Muscle of arm (tissue), 12 donors: ENCODE results near the gene UQCRC1. TPM values are rescaled to one million over a fixed set of nuclear protein-coding genes. Genes with fewer than 3 reads are reported as not detected.
A peak's percentile ranks its signal among the peaks of the same experiment; 100 is the strongest.

ENCODE experiments used
- DNase-seq: peaks from one replicate; pipeline ENCODE4 v3.0.0-alpha.2; 2013
- polyA plus RNA-seq, 12 donors: library from polyadenylated mRNA; unstranded; fragments of 120-200 nt; gene quantifications; one replicate each; pipeline ENCODE4 v1.2.1, GENCODE V29; 2013; ENCODE audit not compliant: insufficient read length in 12 of 12

The UQCRC1 gene
- polyA plus RNA-seq, 12 donors, result 121 to 187 (median 168) TPM; not detected in 1

- DNase-seq, result peak; percentile 97
Observed at GRCh38 chr3:48635222-48636021, 26.0 kb upstream of the UQCRC1 start, which contains the start of gene SLC26A6. SLC26A6 (minus strand) TSS chr3:48635461; CDS start chr3:48635393, 68 bp downstream.

DNA sequence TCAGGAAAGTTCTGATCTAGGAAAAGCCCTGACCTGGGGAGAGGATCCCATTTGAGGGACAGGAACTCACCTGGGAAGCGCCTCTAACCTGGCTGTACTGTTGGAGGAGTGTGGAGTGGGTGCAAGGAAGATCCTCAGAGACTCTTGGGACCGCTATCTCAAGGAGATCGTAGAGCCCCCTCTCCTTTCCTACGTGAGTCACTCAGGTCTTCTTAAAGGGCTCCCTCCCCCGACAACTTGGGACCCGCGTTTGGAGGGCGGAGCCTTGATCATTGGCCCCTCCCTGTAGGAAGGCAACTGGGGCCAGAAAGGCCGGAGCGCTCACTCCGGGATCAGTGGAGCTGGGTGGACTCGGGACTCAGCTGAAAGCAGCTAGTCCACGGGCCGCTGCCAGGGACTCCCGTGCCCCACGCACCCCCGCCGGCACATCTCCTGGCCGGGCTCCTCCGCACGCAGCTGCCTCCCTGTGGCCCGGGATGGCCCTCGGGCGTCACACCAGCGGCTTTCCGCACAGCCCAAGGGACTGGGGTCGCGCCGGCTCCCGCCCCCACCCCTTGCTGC lies 25.3 kb upstream of the UQCRC1 start:
- peak; percentile 16 for DNase-seq

GRCh38 chr3:48633743-48634142 lies 24.3 kb upstream of the UQCRC1 start:
- no peak for DNase-seq

GRCh38 chr3:48633256-48633655 lies 23.8 kb upstream of the UQCRC1 start:
- DNase-seq, result no peak

DNA sequence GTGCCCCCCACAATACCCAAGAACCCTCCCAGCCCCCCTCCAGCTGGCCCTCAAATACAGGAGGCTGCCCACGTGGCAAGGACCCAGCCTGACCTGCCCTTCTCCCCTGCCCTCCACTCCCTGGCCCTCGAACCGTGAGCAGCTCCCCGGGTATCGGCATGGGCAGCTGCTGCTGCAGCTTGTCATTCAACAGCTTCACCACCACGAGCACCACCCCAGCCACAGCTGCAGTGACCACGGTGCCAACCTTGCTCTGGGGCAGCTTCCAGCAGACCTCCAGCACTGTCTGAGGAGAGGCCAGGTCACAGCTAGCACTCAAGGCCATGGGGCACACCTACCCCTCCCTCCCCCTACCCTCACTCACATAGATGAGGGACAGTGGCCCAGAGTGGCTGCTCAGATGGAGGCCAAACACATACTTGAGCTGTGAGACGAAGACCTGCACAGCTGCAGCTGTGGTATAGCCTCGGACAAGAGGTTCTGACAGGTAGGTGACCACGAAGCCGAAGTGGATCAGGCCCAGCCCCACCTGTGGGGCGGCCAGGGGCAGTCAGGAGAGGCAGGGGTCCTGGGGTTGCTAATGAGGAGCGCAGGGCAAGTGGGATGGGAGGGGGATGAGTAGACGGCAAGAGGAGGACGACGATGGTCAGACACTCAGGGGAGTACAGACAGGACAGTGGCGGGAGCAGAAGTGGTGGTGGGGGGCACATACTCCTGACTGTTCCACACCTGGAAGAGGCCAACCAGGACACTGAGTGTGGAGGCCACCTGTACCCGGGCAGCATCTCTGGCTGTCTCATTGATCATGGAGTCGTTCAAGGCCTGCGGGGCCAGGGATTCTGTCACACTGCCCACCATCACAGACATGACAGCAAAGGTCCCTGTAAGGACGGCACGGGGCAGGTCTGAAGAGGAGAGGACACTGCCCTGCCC lies 22.3 kb upstream of the UQCRC1 start:
- DNase-seq, result no peak

DNA sequence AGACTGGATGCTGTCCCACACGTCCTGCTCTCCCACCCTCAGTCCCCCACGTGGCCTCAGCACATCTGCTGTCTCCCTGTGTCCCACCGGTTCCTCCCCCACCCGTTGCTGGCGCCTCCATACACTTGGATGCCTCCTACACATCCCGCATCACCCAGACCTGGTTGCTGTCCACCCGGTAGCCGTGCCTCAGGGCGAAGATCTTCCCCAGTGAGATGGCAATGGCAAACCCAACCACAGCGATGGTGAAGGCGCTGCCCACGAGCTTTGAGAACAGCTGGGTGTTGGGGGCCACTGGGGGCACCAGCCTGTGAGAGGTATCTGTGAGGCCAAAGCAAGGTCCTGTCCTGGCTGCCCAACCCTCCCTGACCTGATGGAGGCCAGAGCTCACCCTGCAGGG lies 21.4 kb upstream of the UQCRC1 start:
- no peak for DNase-seq

DNA sequence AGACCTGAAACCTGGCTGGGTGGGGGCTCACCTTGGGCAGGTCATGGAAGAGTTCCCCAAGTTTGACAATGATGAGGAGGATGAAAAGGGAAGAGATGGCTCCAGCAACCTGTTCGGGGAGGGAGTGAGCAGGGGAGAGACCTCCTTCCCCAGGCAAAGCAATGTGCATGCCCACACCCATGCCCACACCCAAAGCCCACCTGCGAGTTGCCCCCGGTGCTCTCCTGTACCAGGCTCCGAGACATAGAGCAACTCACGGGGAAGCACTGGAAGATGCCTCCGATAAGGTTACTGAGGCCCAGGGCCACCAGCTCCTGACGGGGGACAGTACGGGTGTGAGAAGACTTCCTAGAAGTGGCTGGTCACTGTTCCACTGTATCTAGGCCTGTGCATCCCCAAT lies 21.0 kb upstream of the UQCRC1 start:
- no peak for DNase-seq

- no peak for DNase-seq
Observed at GRCh38 chr3:48629894-48630293, 20.4 kb upstream of the UQCRC1 start.

GRCh38 chr3:48628277-48629017 lies 19.0 kb upstream of the UQCRC1 start:
- DNase-seq, result no peak

DNA sequence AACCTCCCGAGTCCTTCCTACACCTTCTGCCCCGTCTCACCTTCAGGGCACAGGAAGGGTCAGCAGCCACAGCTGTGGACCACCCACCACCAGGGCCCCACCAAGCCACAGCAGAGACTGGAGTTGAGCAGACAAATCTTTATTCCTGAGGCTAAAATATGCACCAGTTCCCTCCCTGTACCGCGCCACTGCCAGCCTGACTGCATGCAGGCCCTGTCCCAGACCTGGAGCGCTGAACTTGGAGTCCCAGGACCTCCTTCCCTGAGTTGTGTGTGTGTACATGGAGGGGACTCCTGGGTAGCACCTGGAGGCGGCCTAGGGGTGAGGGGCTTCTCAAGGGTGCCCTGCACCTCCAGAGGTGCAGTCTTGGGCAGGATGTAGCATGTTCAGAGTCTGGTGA lies 16.2 kb upstream of the UQCRC1 start:
- no peak for DNase-seq

- no peak for DNase-seq
Observed at GRCh38 chr3:48624767-48625166, 15.3 kb upstream of the UQCRC1 start.

GRCh38 chr3:48623851-48624547 lies 14.6 kb upstream of the UQCRC1 start:
- no peak for DNase-seq

GRCh38 chr3:48621461-48621869 lies 12.0 kb upstream of the UQCRC1 start, which contains the start of gene TMEM89:
TMEM89 (minus strand) TSS chr3:48621769; CDS start chr3:48621756, 13 bp downstream.
- DNase-seq, result no peak

GRCh38 chr3:48619541-48620524 lies 10.4 kb upstream of the UQCRC1 start:
- DNase-seq, result no peak

GRCh38 chr3:48617559-48617958 lies 8.1 kb upstream of the UQCRC1 start:
- no peak for DNase-seq

DNA sequence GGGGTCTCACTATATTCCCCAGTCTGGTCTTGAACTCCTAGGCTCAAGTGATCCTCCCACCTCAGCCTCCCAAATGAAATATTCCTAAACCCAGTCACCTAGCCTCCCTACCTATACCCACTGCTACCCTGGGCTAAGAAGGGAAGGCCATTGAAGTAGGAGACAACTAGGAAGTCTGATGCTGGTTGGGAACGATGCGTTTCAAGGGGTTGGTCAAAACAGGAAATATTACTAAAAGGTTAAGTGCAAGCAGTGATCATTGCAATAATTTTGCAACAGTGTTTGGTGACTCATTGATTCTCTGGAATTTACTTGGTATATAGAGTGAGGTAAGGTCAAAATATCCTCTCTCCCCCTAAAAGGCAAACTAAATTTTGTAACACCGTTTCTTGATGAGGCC lies 4.6 kb upstream of the UQCRC1 start:
- no peak for DNase-seq

- DNase-seq, result no peak
Observed at GRCh38 chr3:48612309-48612708, 2.9 kb upstream of the UQCRC1 start.

- DNase-seq, result no peak
Observed at GRCh38 chr3:48607519-48607918, 1.9 kb downstream of the UQCRC1 start.

DNA sequence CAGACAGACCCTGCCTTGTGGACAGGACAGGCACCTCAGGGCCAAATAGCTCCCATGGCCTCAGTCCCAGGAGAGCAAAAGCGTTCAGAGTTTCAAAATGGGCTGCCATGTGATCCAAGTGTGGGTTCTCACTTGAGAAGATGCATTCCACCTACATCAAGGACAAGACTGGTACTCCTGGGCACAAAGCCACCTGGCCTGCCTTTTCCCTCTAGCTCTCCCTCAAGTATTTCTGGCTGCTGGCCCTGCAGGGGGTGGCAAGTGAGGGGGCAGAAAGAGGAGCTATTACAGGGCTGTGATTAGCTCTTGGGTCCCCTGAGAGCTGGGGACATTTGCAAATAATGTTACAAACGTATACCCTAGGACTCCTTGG lies 7.8 kb downstream of the UQCRC1 start:
- no peak for DNase-seq
